HG02678 (cell line): ENCODE results near the gene NEDD9.

Experiments
- ATAC-seq: cut with Tn5 transposase; IDR thresholded peaks from one replicate; pipeline ENCODE4 v1.9.1; 2021; ENCODE audit warnings: mild to moderate bottlenecking, moderate library complexity; ENCODE audit not compliant: unreplicated experiment

The NEDD9 gene

GRCh38 chr6:11219400-11219834 is 13.1 kb downstream of the NEDD9 start:
- ATAC-seq, result no peak

DNA sequence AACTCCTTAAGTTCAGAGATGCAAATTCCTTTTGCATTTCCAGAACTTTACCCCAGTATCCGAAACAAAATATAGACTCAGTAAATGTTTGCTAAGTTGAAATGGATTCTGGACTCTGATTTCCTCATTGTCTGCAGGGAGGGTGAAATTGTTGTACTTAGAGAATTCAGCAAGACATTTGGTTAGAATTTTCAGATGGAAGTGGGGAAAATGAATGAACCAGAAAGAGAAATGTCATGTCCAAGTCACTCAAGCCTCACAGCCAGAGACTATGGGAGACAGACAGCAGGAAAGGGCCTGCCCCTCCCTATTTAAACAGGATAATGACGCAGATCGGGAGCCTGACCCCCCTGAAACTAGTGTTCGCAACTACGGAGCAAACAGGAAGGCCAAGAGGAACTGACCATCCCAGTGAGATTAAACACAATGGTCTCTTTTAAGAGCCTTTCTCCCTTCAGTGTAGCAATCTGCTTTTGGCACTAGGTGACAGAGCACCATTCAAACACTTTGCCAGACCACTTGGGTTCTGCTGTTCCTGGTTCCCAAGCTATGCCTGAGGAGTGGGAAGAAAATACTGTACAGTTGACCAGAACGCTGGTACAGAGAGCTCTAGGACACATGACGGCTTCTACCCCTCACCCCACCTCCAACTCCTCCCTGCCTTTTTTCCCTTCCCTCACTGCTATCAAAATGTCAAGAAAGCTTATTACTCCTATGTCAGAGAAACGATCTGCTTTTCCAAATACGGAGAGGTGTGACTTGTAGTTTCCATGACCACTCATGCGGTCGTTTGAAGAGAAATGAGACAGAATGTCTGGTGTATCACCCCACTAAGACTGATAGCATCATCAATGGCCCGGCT is 13.7 kb downstream of the NEDD9 start:
- no peak for ATAC-seq

DNA sequence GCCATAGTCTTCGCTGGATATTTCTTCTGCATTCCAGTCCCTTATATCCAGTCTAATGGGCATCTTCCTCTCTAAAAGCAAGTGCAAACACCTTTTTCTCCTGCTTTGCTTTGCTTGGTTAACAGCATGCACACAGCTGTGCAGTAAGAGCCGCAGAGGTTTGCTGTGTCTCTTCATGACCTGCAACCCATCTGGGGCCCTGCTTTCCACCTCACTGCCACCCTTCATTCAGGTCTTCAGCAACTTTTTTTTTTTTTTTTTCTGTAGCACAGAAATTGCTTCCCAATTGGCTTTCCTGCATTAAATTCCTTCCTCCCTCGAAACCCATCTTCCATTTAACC is 14.4 kb downstream of the NEDD9 start:
- no peak for ATAC-seq

GRCh38 chr6:11217360-11218101 is 14.9 kb downstream of the NEDD9 start:
- ATAC-seq, result peak; percentile 49

DNA sequence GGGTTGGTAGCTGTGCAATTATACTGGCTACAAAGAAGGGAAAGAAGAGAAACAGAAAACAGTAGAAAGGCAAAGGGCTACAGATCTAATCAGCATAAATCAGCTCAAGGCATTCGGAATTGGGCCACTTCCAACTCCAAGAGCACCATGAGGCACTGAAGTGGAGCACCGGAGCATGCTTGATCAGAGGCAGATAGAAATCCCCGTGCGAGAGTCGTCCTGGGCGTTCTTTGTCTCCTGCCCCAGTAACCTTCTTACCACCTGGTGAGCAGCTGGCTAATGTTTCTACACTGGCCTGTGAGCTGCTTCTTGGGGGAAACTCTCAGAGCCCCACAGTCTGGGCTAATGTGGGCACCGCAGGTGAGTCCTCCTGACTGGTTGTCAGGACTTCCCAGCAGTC is 16.7 kb downstream of the NEDD9 start:
- no peak for ATAC-seq

DNA sequence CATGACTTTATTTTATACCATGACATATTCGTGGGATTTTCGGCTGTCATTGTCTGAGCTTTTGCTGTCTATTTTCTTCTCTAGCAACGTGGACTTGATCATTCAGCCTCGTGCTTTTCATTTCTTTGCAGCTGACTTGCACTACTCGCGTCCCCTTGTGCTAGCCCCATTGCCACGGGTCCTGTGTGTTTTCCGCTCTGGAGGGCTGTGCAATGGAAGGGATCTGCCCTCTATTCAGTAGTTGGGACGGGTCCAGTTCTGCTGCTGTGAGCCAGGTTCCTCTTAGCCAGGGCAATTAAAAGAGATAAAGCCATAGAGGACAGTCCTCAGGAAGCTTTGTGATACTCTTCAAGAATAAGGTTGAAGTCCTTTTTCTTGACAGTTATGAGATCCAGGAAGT is 17.6 kb downstream of the NEDD9 start:
- no peak for ATAC-seq

DNA sequence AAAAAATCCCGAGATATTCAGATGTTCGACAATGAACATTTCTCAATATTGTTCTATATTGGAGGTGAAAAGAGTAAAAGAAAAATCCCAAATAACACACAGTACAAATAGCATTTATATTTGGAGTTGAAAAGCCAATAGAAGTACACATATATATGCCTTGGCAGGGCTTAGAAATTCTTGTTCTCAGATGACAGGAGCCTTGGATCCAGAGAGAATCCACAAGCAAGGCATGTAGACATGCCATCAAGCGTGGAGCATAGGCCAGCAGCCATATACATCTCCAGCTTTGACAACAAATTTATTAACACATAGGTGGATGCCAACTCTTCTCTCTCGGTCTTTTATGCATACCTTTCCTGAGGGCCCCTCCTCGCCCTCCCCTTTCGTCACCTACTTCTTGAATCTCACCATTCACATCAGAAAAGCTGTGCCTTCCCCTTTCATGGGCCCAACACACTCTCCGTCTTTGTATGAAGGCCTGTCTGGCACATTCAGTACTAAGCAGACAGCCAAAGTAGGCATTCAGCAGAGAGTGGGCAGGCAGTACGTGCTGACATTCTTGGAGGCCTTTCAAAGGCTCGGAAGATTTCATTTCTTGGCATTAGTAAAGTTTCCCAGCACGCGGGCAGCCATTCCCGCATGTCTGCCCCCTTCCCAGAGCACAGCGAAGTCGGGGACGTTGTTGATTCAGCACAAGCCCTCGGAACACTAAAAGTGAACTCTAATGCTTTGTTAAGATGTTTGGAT is 18.2 kb downstream of the NEDD9 start:
- ATAC-seq, result no peak

DNA sequence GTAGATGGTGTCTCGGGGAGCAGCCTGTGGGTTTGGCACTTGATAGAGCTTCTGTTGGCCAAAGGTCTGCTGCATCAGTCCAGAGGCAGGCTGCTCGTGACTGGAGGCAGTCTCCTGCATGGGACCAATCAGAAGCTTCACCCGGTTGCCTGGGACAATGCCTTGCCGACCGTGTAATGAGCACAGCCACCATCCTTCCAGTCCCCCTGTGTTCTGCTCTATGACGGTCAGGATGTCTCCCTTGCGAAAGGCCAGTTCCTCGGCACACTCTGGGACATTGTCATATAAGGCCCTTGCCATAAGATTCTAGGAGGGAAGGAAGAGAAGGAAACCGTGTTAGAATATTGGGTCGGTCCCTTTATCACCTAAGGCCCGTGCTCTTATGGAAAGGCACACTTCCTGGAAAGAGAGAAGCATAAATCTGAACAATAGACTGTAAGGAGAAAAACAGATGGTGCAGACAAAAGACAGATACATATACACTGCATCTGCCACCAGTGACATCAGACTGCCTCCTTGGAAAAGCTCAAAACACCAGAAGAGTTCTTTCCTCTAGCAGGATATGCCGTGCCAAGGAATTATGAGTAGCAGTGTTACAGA is 18.9 kb downstream of the NEDD9 start:
- no peak for ATAC-seq

DNA sequence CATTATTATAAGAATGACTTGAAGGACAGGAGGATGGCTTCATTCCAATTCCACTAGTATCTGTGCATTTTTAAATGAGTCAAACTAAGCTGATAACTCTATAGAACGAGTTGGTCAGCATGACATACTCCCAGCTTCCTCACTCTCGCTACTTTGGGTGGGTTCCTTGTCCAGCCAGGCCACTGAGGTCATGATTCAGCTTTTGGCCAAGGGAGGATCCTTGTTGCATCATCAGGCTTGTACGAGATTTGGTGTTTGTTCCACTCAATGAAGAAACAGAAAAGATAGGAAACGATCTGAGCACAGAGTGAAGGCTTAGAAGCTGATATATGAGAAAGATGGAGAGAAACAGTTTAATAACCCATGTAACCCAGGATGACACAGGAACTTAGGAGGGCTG is 19.8 kb downstream of the NEDD9 start:
- no peak for ATAC-seq

- ATAC-seq, result no peak
These were observed 21.2 kb downstream of the NEDD9 start for GRCh38 chr6:11211254-11211653.

DNA sequence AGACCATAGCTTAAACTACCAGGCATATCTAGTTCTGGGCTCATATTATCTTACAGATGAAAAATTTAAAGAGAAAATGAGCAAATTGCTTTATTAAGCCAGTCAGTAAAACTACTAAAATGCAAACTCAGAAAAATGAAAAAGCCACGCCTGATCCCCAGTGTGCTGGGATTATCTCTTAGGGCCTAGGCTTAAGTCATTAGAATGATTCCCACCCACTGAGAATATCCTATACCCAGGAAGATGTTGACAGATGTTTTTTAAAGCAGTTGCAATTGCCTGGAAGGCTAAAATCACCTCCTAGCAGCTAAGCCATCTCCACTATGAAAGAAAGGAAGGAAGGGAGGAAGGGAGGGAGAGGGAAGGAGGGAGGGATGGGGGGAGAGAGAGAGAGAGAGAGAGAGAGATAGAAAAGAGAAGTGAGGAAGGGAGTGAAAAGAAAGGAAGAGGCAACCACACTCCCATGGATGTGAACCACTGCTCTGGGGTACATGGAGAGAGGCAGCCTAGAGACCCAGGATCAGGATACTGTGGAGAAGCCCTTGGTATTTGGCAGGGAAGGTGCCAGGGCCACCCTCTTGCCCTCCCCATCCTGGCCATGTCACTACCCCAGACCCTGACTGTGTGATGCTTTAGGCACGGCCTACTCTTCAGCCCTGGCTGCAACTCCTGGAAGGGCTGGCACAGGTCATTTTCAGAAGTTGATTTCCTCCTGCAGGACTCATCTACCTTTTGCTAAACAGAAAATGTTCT is 21.9 kb downstream of the NEDD9 start:
- ATAC-seq, result no peak

DNA sequence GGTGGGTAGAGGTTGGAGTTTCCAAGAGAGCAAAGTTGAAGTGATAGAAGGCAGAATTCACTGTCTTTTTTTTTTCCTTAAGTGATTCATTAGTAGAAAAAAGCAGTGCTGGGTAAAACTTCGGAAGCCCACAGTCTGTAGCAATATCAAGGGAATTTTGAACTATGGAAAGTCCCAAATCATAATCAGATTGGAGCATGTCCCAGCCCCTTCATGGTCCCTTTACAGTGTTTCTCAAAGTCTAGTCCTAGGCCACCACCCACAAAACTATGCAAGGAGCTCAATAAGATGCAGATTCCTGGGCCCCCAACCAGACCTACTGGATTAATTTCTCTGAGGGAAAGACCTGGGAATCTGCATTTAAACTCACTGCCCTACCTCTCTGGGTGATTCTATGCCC is 22.6 kb downstream of the NEDD9 start:
- no peak for ATAC-seq

GRCh38 chr6:11209369-11209768 is 23.1 kb downstream of the NEDD9 start:
- no peak for ATAC-seq

DNA sequence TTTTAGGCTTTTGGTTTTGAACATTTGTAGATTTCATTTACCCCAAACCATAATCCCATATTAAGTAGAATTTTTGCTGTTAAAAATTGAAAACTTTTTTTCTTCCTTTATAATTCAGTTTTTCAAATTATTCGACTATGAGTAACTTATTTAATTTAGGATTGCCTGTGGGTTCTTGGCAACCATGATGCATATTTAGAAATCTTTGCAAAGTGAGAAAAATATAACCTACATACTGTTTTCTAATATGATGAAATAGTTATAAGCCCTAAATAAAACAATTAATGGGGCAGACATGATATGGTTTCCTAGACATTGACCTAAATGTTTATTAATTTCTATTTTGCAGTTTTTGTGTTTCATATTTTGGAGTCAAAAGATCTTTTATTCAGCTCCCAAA is 23.6 kb downstream of the NEDD9 start:
- no peak for ATAC-seq

GRCh38 chr6:11208267-11208666 is 24.2 kb downstream of the NEDD9 start:
- ATAC-seq, result no peak

DNA sequence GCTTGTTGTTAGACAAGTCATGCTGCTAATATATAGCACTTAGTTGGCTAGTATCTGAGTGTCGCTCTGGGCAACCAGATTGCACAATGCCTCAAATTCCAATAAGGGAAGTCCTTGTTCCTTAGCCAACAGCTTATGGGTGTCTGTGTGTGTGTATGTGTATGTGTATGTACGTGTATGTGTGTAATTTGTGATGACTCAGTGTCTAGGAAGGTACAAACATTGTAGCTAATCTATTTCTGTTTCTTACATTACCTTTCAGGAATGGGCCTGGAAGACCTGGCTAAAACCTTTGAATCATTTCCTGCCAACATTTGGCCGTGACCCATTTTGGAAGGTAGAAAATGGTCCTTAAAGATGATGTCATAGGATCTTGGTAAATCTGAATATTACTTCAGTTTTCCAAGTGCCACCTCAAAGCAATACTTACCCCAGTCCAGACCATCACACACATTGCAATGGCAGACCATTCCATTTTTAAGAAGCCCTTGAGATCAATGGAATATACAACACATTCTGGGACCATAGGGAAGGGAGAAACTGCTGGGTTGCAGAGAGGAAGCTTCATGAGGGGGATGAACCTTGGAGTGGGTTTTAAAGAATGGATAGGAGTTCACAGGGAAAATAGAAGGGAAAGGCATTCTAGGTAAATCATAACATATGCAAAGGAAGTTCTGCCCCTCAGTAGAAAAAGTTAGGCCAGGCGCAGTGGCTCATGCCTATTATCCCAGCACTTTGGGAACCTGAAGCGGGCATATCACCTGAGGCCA is 25.1 kb downstream of the NEDD9 start:
- no peak for ATAC-seq

- no peak for ATAC-seq
These were observed 25.9 kb downstream of the NEDD9 start for GRCh38 chr6:11206576-11206975.

DNA sequence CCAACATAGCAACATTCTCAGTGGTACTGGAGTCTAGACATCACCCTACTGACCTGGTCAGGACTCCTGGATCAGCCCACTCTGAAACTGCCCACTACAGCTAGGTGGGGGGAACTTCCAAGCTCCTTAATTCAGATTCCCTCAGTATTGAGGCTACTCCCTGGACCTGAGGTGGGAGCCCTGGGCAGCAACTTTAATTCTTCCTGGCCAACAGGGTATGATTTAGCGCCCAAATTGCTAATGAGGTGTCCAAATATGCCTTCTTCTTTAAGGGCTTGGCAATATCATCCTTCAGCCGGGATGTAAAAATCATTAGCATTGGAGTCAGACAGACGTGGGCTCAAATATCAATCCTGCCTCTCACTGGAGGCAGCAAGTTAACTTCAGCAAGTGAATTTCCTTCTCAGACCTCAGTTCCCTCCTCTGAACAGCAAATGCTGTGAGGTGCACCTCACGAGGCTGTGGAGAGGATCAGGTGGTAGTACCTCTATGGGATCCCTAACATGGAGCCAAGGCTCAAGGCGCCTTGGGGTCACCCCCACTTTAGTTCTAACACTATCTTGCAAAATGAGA is 27.6 kb downstream of the NEDD9 start:
- ATAC-seq, result no peak

DNA sequence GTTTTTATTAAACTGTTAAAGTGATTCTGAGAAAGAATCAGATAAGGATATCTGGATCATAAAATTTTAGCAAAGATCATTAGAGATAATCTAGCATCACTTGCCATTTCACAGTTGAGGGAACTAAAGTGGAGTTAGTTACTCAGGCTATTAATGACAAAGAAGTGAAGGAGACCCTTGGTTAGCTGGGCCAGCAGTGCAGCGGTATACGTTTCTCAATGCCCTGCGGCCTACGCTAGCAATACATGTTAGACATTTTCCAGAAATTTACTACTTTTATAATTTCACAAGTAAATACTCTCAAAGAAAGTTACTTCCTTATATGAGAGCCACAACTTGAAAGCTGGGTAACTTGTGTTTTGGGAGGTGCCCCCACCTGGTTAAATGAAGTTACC is 28.5 kb downstream of the NEDD9 start:
- ATAC-seq, result no peak
